Spleen (tissue), 11 donors: Measurements from ENCODE around the gene RPL37. TPM values are rescaled to one million over a fixed set of nuclear protein-coding genes. Genes with fewer than 3 reads are reported as not detected.

Source experiments
- DNase-seq: peaks from one replicate; pipeline ENCODE4 v3.0.0-alpha.2; 2020
- H3K27ac ChIP-seq, 8 donors: fragments of 200-600 bp; sonication (generic) in 7 of 8; 1 replicate in 4 of 8; 2 replicates in 4 of 8; pipeline versions ENCODE4 v1.5.0 to v1.8.0; 2016 to 2021; ENCODE audit warnings: inconsistent platforms in 4 of 8, mild to moderate bottlenecking in 4 of 8, moderate library complexity in 1 of 8
- H3K27me3 ChIP-seq, 7 donors: fragments of 200-600 bp; sonication (generic) in 6 of 7; replicated peaks in 1 of 7; 1 replicate in 4 of 7; 2 replicates in 3 of 7; pipeline versions ENCODE4 v1.5.0 to v1.8.0; 2016 to 2021; ENCODE audit warnings: inconsistent platforms in 3 of 7, mild to moderate bottlenecking in 1 of 7
- H3K36me3 ChIP-seq, 6 donors: fragments of 200-600 bp; sonication (generic) in 5 of 6; 1 replicate in 4 of 6; 2 replicates in 2 of 6; pipeline versions ENCODE4 v1.5.0 to v1.8.0; 2016 to 2021; ENCODE audit warnings: inconsistent platforms in 2 of 6
- H3K4me1 ChIP-seq, 6 donors: fragments of 200-600 bp; sonication (generic) in 5 of 6; 1 replicate in 3 of 6; 2 replicates in 3 of 6; pipeline versions ENCODE4 v1.5.0 to v1.8.0; 2016 to 2021; ENCODE audit warnings: inconsistent platforms in 3 of 6
- H3K4me3 ChIP-seq, 8 donors: fragments of 200-600 bp; sonication (generic) in 7 of 8; 1 replicate in 4 of 8; 2 replicates in 4 of 8; pipeline versions ENCODE4 v1.5.0 to v1.8.0; 2016 to 2021; ENCODE audit warnings: inconsistent platforms in 4 of 8, mild to moderate bottlenecking in 4 of 8, moderate library complexity in 2 of 8
- H3K9me3 ChIP-seq, 8 donors: fragments of 200-600 bp; sonication (generic) in 7 of 8; 1 replicate in 4 of 8; 2 replicates in 4 of 8; pipeline versions ENCODE4 v1.5.0 to v1.8.0; 2016 to 2021; ENCODE audit warnings: inconsistent platforms in 4 of 8
- CTCF ChIP-seq, 11 experiments: fragments of 200-600 bp in 7 of 11; fragments of 450-650 bp in 4 of 11; sonication (generic) in 4 of 11; IDR thresholded peaks in 8 of 11; conservative IDR thresholded peaks in 3 of 11; 1 replicate in 7 of 11; 2 replicates in 4 of 11; pipeline versions ENCODE4 v1.4.0 to v1.8.0; 2016 to 2021; ENCODE audit warnings: antibody characterized with exemption in 11 of 11, inconsistent platforms in 4 of 11, mild to moderate bottlenecking in 1 of 11
- POLR2A ChIP-seq, 3 donors: fragments of 450-650 bp; IDR thresholded peaks; one replicate each; pipeline ENCODE4 v1.5.1; 2017; ENCODE audit warnings: antibody characterized with exemption in 3 of 3, mild to moderate bottlenecking in 1 of 3
- POLR2AphosphoS5 ChIP-seq, 3 donors: sonication (generic); formaldehyde crosslinking; IDR thresholded peaks; one replicate each; pipeline ENCODE4 v1.5.1; 2017; ENCODE audit warnings: antibody characterized with exemption in 3 of 3
- WGBS, 5 donors: extraction: QIAGEN DNeasy Blood & Tissue Kit in 3 of 5; methylation state at CpG; one replicate each; pipeline versions ENCODE4 v1.1.5 to v1.1.7; 2013 to 2018; 5-methylcytosine and 5-hydroxymethylcytosine counted together
- intact Hi-C: fragments of 100-400 bp; cut with DNase I; formaldehyde crosslinking; loops from one replicate; pipeline ENCODE4 v1.15.0; 2023; ENCODE audit warnings: low total_unique reads
- polyA plus RNA-seq, 3 donors: library from polyadenylated mRNA; stranded (reverse); fragments of 200-250 nt; gene quantifications; one replicate each; pipeline ENCODE4 v1.2.1, GENCODE V29; 2013
- total RNA-seq, 7 donors: library from RNA; depleted of rRNA in 3 of 7; stranded (reverse); fragments of >200 nt in 3 of 7; fragmentation: NEBNext Ultra II Directional in 4 of 7; extraction: Animal tissue kit (Norgen Biotek cat#: 25700) in 4 of 7; gene quantifications; one replicate each; pipeline versions ENCODE4 v1.1.0 to v1.2.1, GENCODE V29; 2016 to 2021
- donor health status: healthy with polysubstance abuse.
- donor health status: DM: no; HTN: no; CAD: no; lungs with moderate emphysema.
- donor health status: DM: no; HTN: no; CAD: no.
- donor health status: Bipolar disorder and iron deficiency.
- donor health status: healthy.
- donor health status: DM: no; HTN: no; CAD: no.
- donor health status: DM: yes; HTN: yes; CAD: no.

The RPL37 gene
- total and polyA plus RNA-seq, 10 donors: 278 to 5,876 (median 1,240) TPM

DNA sequence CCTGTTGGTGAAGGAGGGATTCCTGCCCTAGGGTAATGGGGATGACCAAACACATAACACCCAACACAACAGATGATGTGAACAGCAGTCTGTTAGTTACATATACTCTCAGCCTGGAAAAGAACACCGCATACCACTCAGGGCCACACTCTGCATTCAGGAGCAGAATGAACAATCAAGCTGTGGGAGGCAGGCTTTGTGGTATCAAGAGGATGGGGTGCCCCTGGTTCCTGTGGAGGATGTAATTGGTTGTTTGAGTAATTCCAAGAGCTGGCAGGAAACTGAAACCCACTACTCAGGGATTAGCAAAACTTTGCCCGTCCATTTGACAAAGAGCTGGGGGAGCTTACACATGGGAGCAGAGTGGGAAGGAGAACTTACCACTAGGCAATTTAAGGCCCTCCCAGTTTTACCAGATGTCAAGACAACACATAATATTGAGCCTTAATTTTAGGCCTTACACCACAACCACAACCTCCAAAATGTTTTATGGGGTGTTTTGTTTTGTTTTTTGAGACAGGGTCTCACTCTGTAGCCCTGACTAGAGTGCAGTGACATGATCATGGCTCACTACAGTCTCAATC, 21.2 kb downstream of the RPL37 start:
- no peak for TF ChIP-seq CTCF (IDR thresholded peaks at IDR 0.05 in 8 of 11, conservative IDR thresholded peaks at IDR 0.05 in 3 of 11)
- TF ChIP-seq POLR2AphosphoS5 (IDR thresholded peaks at IDR 0.05): no peak
- no peak for DNase-seq
- H3K27me3 ChIP-seq: no peaks in the 10 kb centered on the region
- H3K36me3 ChIP-seq: no peaks in the 10 kb centered on the region
- no peak overlapping the region for H3K4me3 ChIP-seq
- 69 to 79% (median 71%) methylated on average over 2 of the region's 2 CpGs for WGBS, 5 donors
- no peaks in the 10 kb centered on the region for H3K9me3 ChIP-seq
- no peak overlapping the region for H3K27ac ChIP-seq
- intact Hi-C loops: no loop called here
- H3K4me1 ChIP-seq: no peaks in the 10 kb centered on the region

DNA sequence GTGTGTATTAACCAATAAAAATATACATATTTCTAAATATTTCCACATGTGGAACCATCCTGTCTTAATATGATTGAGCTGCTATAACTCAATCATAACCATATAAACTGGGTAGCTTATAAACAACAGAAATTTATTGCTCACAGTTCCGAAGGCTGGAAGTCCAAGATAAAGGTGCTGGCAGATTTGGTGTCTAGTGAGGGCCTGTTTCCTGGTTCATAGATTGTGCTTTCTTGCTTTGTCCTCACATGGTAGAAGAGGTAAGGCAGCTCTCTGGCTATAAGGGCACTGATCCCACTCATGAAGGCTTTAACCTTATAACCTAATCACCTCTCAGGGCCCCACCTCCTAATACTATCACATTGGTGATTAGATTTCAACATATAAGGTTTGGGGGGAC, 22.9 kb downstream of the RPL37 start:
- TF ChIP-seq POLR2AphosphoS5 (IDR thresholded peaks at IDR 0.05) (no peak), CTCF (IDR thresholded peaks at IDR 0.05 in 8 of 11, conservative IDR thresholded peaks at IDR 0.05 in 3 of 11) (no peak)
- Histone ChIP-seq H3K36me3 (no peaks in the 10 kb centered on the region), H3K27me3 (no peaks in the 10 kb centered on the region), H3K9me3 (no peaks in the 10 kb centered on the region), H3K4me3 (no peak overlapping the region), H3K4me1 (no peaks in the 10 kb centered on the region), H3K27ac (no peak overlapping the region)
- DNase-seq: no peak
- intact Hi-C loops: no loop called here
- 0 to 83% (median 36%) methylated on average over 1 of the region's 1 CpG for WGBS, 5 donors

DNA sequence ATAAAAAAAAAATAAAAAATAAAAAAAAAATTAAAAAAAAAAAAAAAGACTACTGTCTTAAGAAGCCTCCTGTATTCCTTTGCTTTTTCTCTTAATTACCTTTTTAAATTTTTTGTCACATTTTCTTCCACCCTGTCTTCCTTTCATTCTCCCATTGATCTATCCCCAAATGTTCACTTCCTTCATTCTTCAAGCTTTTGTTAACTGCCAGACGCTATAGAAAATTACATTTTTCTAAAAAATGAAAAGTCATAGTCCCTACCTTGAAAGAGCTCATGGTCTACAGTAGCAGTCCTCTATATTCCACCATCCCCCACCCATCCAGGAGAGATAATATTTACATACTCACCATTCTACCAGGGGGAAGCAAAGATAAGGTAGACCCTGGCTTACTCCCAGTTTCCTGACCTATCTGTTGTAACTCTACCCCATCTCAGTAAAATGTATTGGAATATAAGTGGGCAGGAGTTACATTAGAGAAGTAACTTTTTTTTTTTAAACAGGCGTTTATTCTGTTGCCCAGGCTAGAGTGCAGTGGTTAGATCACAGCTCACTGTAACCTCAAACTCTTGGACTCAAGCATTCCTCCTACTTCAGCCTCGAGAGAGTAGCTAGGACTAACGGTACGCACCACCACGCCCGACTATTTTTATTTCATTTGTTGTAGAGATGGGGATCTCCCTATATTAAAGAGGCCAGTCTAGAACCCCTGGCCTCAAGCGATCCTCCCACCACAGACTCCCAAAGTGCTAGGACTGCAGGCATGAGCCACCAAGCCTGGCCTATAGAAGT, 33.1 kb downstream of the RPL37 start:
- H3K27ac ChIP-seq: no peak overlapping the region
- TF ChIP-seq POLR2AphosphoS5 (IDR thresholded peaks at IDR 0.05): no peak
- no peak for TF ChIP-seq CTCF (IDR thresholded peaks at IDR 0.05 in 8 of 11, conservative IDR thresholded peaks at IDR 0.05 in 3 of 11)
- no peak for TF ChIP-seq POLR2A (IDR thresholded peaks at IDR 0.05)

GRCh38 chr5:40799258-40799657, 35.8 kb downstream of the RPL37 start:
- WGBS, 5 donors: 0 to 50% (median 2%) methylated on average over 1 of the region's 1 CpG
- H3K4me3 ChIP-seq: peak overlapping the region in 2 of 8 donors; percentile 88 to 98
- intact Hi-C loops: no loop called here
- peaks cover 6 to 45% (median 29%) of the 10 kb centered on the region in 6 donors for H3K4me1 ChIP-seq
- DNase-seq: no peak
- peaks cover 0 to 12% (median 0%) of the 10 kb centered on the region in 6 donors for H3K36me3 ChIP-seq
- TF ChIP-seq POLR2AphosphoS5 (IDR thresholded peaks at IDR 0.05) (no peak), CTCF (IDR thresholded peaks at IDR 0.05 in 8 of 11, conservative IDR thresholded peaks at IDR 0.05 in 3 of 11) (no peak), POLR2A (IDR thresholded peaks at IDR 0.05) (no peak)
- no peaks in the 10 kb centered on the region for H3K9me3 ChIP-seq
- H3K27ac ChIP-seq: peak overlapping the region in 2 of 8 donors; percentile 96 to 98
- no peaks in the 10 kb centered on the region for H3K27me3 ChIP-seq

More for the DNA sequence above, 33.1 kb downstream of the RPL37 start:
- no peaks in the 10 kb centered on the region for H3K9me3 ChIP-seq
- H3K4me1 ChIP-seq: peaks cover 0 to 18% (median 12%) of the 10 kb centered on the region in 6 donors
- 81 to 92% (median 84%) methylated on average over 8 of the region's 8 CpGs for WGBS, 5 donors
- no peaks in the 10 kb centered on the region for H3K36me3 ChIP-seq
- DNase-seq: no peak
- intact Hi-C loops: no loop called here
- no peaks in the 10 kb centered on the region for H3K27me3 ChIP-seq
- no peak overlapping the region for H3K4me3 ChIP-seq
